ENCODE data around the gene SEPTIN8. TPM values are rescaled to one million over a fixed set of nuclear protein-coding genes. Genes with fewer than 3 reads are reported as not detected.
A peak's percentile ranks its signal among the peaks of the same experiment; 100 is the strongest.

The SEPTIN8 gene
- 38.1 and 51.5 TPM in 2 replicates for total RNA-seq

- no peak for DNase-seq (ENCODE audit: low read depth)
- H3K4me3 ChIP-seq (ENCODE audit: low read depth, low read length), result peak within 1 kb of the TSS; percentile 86
- TF ChIP-seq, protein P1, sequence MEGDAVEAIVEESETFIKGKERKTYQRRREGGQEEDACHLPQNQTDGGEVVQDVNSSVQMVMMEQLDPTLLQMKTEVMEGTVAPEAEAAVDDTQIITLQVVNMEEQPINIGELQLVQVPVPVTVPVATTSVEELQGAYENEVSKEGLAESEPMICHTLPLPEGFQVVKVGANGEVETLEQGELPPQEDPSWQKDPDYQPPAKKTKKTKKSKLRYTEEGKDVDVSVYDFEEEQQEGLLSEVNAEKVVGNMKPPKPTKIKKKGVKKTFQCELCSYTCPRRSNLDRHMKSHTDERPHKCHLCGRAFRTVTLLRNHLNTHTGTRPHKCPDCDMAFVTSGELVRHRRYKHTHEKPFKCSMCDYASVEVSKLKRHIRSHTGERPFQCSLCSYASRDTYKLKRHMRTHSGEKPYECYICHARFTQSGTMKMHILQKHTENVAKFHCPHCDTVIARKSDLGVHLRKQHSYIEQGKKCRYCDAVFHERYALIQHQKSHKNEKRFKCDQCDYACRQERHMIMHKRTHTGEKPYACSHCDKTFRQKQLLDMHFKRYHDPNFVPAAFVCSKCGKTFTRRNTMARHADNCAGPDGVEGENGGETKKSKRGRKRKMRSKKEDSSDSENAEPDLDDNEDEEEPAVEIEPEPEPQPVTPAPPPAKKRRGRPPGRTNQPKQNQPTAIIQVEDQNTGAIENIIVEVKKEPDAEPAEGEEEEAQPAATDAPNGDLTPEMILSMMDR (conservative IDR thresholded peaks at IDR 0.05; ENCODE audit: low read depth, low read length), result no peak
Observed at GRCh38 chr5:132777209-132778069, at the start of gene SEPTIN8. TSS of gene SEPTIN8 (minus strand) at chr5:132777239. CDS start at chr5:132777137, 102 bp downstream.

GRCh38 chr5:132826424-132827082 lies 49.5 kb upstream of the SEPTIN8 start:
- DNase-seq (ENCODE audit: low read depth), result no peak
- TF ChIP-seq, protein P1 (conservative IDR thresholded peaks at IDR 0.05; ENCODE audit: low read depth, low read length), result no peak
- H3K4me3 ChIP-seq (ENCODE audit: low read depth, low read length), result no peak overlapping the region

DNA sequence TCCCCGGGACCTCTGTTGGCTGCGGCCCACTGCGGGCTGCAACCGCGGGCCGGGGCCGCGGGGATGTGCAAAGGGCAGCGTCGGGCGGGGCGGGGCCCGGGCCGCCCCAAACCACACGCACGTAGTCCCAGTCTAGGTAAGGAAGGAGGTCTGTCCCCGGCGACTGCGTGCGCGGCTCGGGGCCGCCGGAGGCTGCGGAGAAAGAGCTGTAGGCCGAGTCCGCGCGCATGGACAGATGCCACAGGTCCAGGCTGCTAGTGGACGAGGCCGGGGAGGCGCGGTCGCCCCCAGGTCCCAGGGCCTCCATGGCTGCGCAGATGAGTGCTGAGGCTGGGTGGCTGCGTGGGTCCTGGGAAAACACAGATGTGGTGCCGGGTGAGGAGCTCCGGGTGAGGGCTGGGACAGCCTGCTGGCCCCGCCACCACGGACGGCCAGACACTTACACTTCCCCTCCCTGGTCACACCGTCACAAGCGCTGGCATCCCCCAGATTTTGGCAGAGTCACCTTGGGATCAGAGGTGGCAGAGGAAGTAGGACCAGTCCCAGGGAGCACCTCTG lies 48.9 kb upstream of the SEPTIN8 start:
- no peak for DNase-seq (ENCODE audit: low read depth)
- no peak overlapping the region for H3K4me3 ChIP-seq (ENCODE audit: low read depth, low read length)
- TF ChIP-seq, protein P1 (conservative IDR thresholded peaks at IDR 0.05; ENCODE audit: low read depth, low read length), result no peak

- TF ChIP-seq, protein P1 (conservative IDR thresholded peaks at IDR 0.05; ENCODE audit: low read depth, low read length), result no peak
- H3K4me3 ChIP-seq (ENCODE audit: low read depth, low read length), result no peak overlapping the region
- no peak for DNase-seq (ENCODE audit: low read depth)
Observed at GRCh38 chr5:132825033-132825833, 48.2 kb upstream of the SEPTIN8 start.

DNA sequence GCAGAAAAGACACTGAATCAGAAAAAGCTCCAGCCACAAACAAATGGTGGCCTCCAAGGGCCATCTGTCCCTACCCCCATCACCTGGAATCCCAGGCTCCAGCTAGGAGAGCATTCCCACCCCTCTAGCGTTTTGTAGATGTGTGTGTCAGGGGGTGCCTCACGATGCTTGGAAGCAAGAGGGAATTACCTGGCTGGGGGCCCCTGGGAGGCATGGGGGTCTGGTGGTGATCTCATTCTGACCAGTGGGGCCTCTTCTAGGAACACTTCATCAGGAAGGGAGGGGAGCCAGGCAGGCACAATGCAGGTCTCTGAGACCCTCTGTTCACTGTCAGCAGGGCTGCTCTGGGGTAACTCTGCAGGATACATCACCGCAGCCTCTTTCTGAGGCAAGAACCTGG lies 47.4 kb upstream of the SEPTIN8 start:
- no peak for DNase-seq (ENCODE audit: low read depth)
- TF ChIP-seq, protein P1 (conservative IDR thresholded peaks at IDR 0.05; ENCODE audit: low read depth, low read length), result no peak

DNA sequence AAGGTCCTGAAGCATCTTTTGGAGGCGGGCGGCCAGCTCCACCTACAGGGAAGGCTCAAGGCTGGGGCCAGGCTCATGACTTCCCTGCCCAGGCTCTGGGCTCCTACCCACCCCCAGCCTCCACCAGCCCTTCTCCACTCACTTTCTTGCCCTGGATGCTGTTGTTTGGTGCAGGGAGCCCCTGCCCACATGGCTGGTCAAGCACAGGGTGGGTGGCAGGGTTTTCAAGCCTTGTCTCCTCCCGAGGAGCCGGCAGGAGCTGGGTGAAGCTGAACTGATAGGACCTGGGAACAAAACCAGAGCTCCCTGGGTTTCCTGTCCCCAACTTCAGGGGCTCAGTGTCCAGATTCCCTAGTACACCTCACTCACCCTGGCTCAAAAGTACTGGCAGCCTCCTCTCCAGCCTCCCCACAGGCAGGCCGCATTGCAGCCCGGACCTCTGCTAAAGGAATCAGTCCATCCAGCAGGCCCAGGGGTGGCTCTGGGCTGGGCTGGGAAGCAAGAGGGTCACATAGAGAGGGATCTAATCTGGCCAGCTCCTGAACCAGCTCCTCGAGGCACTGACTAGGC lies 46.5 kb upstream of the SEPTIN8 start:
- TF ChIP-seq, protein P1 (conservative IDR thresholded peaks at IDR 0.05; ENCODE audit: low read depth, low read length), result no peak
- H3K4me3 ChIP-seq (ENCODE audit: low read depth, low read length), result peak overlapping the region; percentile 46
- no peak for DNase-seq (ENCODE audit: low read depth)

More for the DNA sequence above, 47.4 kb upstream of the SEPTIN8 start:
- H3K4me3 ChIP-seq (ENCODE audit: low read depth, low read length), result no peak overlapping the region

Measured in epithelial cell of proximal tubule (primary cell).